ENCODE results near the gene IFNL1.

IFNL1 gene

GRCh38 chr19:39247701-39248664 lies 48.2 kb upstream of the IFNL1 start (continued):
- TF ChIP-seq PPARA (CRISPR knock-in tag; IDR thresholded peaks at IDR 0.05; ENCODE audit: borderline replicate concordance): no peak

DNA sequence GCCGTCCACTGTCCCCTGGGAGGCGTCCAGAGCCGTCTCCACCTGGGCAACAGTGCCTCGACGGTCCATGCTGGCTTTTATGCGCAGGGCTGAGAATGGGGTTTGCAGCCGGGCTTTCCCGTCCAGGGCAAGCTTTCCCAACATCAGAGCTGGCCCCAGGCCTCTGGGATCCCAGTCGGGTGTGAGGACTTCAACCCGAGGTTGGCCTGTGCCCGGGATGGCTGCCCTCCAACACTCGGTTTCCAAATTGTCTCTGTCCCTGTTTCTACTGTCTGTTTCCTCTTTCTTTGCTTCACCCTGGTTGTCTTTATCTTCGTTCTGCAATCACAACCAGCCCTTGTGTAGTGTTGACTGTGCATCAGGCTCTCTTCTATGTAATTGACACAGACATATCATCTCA lies 47.4 kb upstream of the IFNL1 start, which contains the start of gene IFNL4:
TSS of gene IFNL4 (minus strand) at position 51 of the 400 bp plus-strand sequence.
- ATAC-seq: no peak
- no peak for TF ChIP-seq ESRRG (CRISPR knock-in tag; IDR thresholded peaks at IDR 0.05)
- no peak for TF ChIP-seq GLIS3 (CRISPR knock-in tag; IDR thresholded peaks at IDR 0.05)
- no peak for TF ChIP-seq ZNF70 (CRISPR knock-in tag; IDR thresholded peaks at IDR 0.05)
- TF ChIP-seq, protein P1, sequence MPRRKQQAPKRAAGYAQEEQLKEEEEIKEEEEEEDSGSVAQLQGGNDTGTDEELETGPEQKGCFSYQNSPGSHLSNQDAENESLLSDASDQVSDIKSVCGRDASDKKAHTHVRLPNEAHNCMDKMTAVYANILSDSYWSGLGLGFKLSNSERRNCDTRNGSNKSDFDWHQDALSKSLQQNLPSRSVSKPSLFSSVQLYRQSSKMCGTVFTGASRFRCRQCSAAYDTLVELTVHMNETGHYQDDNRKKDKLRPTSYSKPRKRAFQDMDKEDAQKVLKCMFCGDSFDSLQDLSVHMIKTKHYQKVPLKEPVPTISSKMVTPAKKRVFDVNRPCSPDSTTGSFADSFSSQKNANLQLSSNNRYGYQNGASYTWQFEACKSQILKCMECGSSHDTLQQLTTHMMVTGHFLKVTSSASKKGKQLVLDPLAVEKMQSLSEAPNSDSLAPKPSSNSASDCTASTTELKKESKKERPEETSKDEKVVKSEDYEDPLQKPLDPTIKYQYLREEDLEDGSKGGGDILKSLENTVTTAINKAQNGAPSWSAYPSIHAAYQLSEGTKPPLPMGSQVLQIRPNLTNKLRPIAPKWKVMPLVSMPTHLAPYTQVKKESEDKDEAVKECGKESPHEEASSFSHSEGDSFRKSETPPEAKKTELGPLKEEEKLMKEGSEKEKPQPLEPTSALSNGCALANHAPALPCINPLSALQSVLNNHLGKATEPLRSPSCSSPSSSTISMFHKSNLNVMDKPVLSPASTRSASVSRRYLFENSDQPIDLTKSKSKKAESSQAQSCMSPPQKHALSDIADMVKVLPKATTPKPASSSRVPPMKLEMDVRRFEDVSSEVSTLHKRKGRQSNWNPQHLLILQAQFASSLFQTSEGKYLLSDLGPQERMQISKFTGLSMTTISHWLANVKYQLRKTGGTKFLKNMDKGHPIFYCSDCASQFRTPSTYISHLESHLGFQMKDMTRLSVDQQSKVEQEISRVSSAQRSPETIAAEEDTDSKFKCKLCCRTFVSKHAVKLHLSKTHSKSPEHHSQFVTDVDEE (CRISPR knock-in tag; IDR thresholded peaks at IDR 0.05): no peak
- no peak for TF ChIP-seq ISL1 (CRISPR knock-in tag; IDR thresholded peaks at IDR 0.05)
- no peak for TF ChIP-seq PPARA (CRISPR knock-in tag; IDR thresholded peaks at IDR 0.05; ENCODE audit: borderline replicate concordance)
- no peak for TF ChIP-seq SNAI2 (CRISPR knock-in tag; IDR thresholded peaks at IDR 0.05)
- no peak for TF ChIP-seq ZNF8 (CRISPR knock-in tag; IDR thresholded peaks at IDR 0.05)
- TF ChIP-seq ZFP3 (CRISPR knock-in tag; IDR thresholded peaks at IDR 0.05): no peak
- no peak for TF ChIP-seq ZC3H10 (CRISPR knock-in tag; IDR thresholded peaks at IDR 0.05)
- TF ChIP-seq ARNTL (CRISPR knock-in tag; IDR thresholded peaks at IDR 0.05; ENCODE audit: borderline replicate concordance, low read depth): no peak
- no peak for TF ChIP-seq ZNF565 (CRISPR knock-in tag; conservative IDR thresholded peaks at IDR 0.05; ENCODE audit: low read depth)
- TF ChIP-seq ZFP30 (CRISPR knock-in tag; IDR thresholded peaks at IDR 0.05): no peak
- no peak for TF ChIP-seq OSR1 (CRISPR knock-in tag; IDR thresholded peaks at IDR 0.05)
- TF ChIP-seq BACH2 (CRISPR knock-in tag; IDR thresholded peaks at IDR 0.05; ENCODE audit: borderline replicate concordance): no peak
- TF ChIP-seq, protein P2, sequence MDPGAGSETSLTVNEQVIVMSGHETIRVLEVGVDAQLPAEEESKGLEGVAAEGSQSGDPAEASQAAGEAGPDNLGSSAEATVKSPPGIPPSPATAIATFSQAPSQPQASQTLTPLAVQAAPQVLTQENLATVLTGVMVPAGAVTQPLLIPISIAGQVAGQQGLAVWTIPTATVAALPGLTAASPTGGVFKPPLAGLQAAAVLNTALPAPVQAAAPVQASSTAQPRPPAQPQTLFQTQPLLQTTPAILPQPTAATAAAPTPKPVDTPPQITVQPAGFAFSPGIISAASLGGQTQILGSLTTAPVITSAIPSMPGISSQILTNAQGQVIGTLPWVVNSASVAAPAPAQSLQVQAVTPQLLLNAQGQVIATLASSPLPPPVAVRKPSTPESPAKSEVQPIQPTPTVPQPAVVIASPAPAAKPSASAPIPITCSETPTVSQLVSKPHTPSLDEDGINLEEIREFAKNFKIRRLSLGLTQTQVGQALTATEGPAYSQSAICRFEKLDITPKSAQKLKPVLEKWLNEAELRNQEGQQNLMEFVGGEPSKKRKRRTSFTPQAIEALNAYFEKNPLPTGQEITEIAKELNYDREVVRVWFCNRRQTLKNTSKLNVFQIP (CRISPR knock-in tag; IDR thresholded peaks at IDR 0.05; ENCODE audit: borderline replicate concordance, low read depth): no peak
- TF ChIP-seq TOX (CRISPR knock-in tag; IDR thresholded peaks at IDR 0.05; ENCODE audit: borderline replicate concordance): no peak
- no peak for TF ChIP-seq TCF4 (CRISPR knock-in tag; IDR thresholded peaks at IDR 0.05; ENCODE audit: borderline replicate concordance)
- no peak for TF ChIP-seq CSRNP3 (CRISPR knock-in tag; IDR thresholded peaks at IDR 0.05)
- TF ChIP-seq CREB5 (CRISPR knock-in tag; IDR thresholded peaks at IDR 0.05; ENCODE audit: low read depth): no peak

DNA sequence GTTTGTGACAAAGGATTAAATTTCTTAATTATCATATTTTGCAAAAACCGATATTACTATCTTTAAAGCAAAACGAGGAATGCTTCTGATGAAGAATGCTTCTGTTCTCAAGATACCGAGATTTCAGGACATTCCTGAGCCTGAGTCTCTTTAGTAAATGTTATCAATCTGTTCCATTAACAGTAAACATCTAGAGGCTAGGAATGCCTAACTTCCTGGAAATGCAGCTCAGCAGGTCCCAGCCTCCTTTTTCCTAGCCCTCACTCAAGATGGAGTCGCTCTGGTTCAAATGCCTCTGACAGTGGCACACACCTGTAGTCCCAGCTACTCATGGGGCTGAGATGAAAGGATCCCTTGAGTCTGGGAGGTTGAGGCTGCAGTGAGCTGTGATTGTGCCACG lies 45.1 kb upstream of the IFNL1 start:
- TF ChIP-seq ARNTL (CRISPR knock-in tag; IDR thresholded peaks at IDR 0.05; ENCODE audit: borderline replicate concordance, low read depth) (no peak), ZFP30 (CRISPR knock-in tag; IDR thresholded peaks at IDR 0.05) (no peak), ZFP3 (CRISPR knock-in tag; IDR thresholded peaks at IDR 0.05) (no peak), BACH2 (CRISPR knock-in tag; IDR thresholded peaks at IDR 0.05; ENCODE audit: borderline replicate concordance) (no peak), OSR1 (CRISPR knock-in tag; IDR thresholded peaks at IDR 0.05) (no peak), CSRNP3 (CRISPR knock-in tag; IDR thresholded peaks at IDR 0.05) (no peak)
- TF ChIP-seq, protein P2 (CRISPR knock-in tag; IDR thresholded peaks at IDR 0.05; ENCODE audit: borderline replicate concordance, low read depth): no peak
- no peak for ATAC-seq

Measured in SK-N-SH treated with all-trans-retinoic acid at 6 μM for 48 hours (cell line).